ENCODE data around the gene PLXNA4.

The PLXNA4 gene

DNA sequence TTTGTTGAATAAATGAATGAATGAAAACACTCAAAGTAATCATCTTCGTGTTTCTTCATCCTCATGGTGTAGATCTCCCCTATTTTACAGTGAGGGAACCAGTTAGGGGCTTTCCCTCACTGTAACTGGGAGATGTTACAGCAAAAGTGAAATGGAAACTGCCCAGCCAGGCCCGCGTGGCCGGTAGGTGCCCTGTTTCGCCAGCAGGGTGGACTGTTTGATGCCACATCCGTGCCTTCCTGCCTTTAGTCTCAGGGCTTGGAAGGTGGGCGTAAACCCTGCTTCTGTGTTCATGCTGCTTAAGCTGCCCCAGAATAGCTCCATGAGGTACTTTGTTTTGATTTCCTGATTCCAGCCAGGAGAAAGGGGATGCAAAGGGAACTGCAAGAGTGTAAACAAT lies 268.8 kb downstream of the PLXNA4 start:
- DNase-seq = no peak

- DNase-seq = no peak
Observed at GRCh38 chr7:132300599-132301277, 275.5 kb downstream of the PLXNA4 start.

DNA sequence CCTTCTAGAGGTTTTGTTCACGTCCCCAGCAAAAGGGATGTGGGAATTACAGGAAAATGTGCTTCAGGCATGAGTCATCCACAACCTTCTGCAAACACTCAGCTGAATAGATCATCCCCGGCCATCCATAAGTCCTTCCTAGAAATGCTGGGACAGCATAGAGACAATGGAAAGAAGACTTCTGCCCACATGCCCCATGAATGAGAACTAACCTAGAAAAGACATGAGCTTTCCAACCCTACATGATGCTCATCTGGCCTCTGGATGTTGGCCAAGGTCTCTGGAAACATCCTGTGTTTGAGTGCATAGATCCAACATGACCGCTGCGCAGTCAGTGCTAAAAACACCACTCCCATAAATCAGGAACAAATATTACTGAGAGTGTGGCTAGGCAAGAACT lies 277.5 kb downstream of the PLXNA4 start:
- no peak for DNase-seq

DNA sequence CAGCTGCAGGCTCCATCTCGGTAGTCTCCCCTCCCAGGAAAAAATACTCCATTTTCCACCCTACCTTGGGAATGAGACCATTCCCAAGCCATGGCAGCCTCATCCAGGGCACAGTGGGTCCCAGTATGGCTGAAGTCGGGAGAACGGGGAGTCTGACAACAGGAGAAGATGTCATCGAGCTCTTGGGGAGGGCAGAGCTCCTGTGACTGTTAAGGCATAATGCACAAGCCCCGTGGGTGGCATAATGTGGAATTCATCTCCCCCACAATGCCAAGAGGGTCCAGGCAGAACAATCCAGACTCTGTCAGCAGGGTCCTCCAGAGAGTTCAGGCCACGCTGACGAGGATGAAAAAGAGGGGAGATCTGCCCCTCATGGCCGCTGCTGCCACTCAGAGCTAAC lies 279.4 kb downstream of the PLXNA4 start:
- no peak for DNase-seq

- no peak for DNase-seq
Observed at GRCh38 chr7:132295175-132295574, 281.1 kb downstream of the PLXNA4 start.

GRCh38 chr7:132292803-132293202 lies 283.5 kb downstream of the PLXNA4 start:
- no peak for DNase-seq

DNA sequence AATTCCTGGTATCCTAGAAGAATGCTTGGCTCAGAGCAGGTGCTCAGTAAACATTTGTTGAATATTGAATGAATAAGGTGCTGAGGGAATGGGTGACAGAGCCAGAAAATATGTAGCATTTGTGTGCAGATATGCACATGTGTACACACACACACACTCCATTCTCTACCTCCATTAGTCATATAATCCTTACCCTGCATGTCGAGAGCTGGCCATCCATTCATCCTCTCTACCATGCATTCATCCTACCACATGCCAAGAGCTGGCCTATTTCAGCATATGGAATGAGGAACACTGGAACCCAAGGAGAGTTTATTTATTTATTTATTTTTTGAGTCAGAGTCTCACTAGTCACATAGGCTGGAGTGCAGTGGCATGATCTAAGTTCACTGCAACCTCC lies 284.8 kb downstream of the PLXNA4 start:
- DNase-seq = no peak

DNA sequence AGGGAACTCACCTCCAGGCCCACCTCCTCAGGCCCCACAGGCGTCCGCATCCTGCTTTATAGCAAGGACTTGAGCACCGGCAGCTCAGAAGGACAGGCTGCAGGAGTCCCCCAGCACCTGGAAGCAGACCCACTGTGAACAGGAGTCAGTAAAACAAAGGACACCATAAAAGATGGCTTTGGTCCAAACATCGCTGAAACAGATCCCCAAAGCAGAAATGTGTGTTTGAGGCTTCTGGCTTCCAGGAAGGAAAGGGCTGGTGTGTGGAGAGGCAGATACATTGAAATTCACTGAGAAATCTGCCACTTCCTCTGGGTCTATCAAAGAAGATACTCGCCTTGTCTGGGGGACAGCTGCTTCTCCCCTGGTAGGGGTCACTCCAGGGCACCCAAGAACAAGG lies 286.2 kb downstream of the PLXNA4 start:
- no peak for DNase-seq

GRCh38 chr7:132286836-132287235 lies 289.4 kb downstream of the PLXNA4 start:
- no peak for DNase-seq

GRCh38 chr7:132280335-132280734 lies 295.9 kb downstream of the PLXNA4 start:
- DNase-seq = no peak

DNA sequence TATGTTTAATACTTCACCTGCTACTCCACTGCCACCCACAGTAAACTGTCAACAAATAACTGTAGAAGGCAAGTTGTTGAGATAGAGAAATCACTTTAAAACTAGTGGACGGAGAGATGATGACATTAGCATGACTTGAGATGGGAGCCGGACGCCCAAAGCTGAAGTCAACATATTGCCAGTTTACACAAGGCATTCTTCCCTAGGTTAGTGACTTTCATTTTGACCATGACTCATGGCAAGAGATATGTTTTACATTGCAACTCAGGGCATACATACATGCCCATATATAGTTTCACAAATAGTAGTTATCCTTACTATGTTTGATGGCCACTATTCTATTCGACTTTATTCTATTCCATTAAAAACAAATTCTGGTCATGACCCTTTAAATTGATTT lies 296.6 kb downstream of the PLXNA4 start:
- DNase-seq = no peak

- DNase-seq = no peak
Observed at GRCh38 chr7:132276976-132277725, 299.1 kb downstream of the PLXNA4 start.

DNA sequence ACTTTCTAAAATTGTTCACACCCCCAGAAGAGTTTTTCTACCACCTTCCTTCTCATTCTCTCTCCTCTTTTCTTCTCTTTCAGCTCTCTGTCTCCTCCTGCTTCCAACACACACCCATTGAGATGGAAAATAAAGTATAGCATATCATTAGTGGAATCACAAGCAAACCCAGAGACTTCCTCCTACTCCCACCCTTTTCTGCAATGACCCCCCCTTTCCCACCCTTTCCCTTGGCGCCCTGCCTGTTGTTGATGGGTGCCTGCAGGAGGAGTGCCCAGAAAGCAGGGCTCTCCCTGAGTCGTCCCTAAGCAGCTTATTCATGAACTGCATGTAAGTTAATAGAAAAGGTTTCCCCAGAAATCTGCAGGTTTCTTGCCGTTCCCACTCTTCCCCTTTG lies 300.0 kb downstream of the PLXNA4 start:
- no peak for DNase-seq

GRCh38 chr7:132275416-132276233 lies 300.6 kb downstream of the PLXNA4 start:
- DNase-seq = no peak

DNA sequence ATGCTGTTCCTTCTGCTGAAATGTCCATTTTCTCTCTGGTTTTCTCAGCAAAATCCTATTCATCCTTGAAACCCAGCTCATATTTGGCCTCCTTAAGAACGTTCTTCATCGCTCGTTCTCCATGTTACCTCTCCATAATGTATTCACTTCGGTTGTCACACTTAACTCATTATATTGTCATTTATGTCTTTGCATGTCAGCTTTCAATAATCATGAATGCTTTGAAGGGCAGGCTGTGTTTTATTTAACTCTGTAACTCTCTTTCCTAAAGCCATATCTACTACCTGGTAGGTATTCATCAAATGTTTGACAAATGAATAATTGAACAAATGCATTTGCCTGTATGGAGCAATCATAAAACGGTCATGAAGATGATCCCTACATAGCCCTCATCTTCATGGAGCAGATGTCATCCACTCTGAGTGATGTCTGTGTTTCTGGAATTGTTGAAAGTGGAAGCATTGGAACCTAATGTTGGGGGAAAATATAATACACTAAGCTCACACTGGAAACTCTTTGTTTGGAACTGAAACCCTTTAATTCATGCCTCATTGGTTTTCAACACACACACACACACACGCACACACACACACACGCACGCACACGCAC lies 303.4 kb downstream of the PLXNA4 start:
- DNase-seq = no peak

DNA sequence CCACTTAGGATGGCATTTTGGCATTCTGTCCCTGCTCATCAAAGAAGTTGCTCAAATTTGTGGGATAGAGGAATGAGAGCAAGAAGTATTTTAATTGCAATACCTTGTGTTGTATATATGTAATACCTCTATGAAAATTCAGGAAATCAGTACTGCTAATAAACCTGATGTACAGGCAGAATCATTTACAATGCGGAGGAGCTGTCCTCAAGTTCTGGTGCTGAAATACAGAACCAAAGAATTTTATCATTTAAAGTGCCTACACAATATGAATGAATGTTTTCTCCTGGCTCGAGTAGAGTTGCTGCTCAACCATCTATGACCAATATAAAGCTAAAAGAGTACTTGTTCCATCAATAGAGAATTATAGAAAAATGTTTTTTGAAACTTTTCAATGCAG lies 305.8 kb downstream of the PLXNA4 start:
- no peak for DNase-seq

DNA sequence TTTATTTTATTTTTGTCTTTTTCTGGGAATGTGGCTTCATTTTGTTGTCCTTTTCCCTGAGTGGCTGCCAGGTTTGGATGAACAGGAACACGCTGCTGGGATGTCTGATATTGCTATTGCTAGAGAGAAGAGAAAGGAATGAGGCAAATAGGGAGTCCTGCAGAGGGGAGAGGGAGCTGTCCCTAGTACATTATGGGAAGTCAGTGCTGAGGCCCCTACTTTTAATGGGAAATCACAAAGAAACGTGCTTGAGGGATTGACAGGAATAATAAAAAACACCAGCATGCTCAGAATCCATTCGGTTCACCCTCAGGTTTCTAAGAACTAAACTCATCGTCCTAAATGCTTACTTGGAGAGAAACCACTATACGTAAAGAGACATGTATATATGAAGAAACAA lies 306.6 kb downstream of the PLXNA4 start:
- no peak for DNase-seq

GRCh38 chr7:132263151-132263550 lies 313.1 kb downstream of the PLXNA4 start:
- DNase-seq = no peak

GRCh38 chr7:132262160-132262470 lies 314.2 kb downstream of the PLXNA4 start:
- no peak for DNase-seq

- DNase-seq = no peak
Observed at GRCh38 chr7:132261327-132262159, 314.7 kb downstream of the PLXNA4 start.

DNA sequence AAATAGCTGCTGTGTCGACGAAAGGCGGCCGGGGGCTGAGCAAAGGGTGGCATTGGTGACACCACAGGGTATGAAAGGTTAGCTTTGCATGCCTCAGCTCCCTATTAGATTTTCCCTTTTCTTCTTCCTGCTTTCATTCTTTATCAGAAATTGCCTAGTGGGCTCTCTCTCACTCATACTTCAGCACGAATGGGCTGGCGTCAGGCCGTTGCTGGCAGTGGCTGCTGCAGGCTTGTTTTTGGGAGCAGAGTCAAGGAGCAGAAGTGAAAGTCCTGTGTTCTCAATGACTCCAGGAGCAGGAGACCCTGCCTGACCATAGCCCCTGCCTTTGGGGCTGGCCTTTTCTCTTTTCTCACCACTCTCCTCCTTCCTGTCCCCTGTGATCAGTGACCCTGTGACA lies 318.0 kb downstream of the PLXNA4 start:
- DNase-seq = no peak

DNA sequence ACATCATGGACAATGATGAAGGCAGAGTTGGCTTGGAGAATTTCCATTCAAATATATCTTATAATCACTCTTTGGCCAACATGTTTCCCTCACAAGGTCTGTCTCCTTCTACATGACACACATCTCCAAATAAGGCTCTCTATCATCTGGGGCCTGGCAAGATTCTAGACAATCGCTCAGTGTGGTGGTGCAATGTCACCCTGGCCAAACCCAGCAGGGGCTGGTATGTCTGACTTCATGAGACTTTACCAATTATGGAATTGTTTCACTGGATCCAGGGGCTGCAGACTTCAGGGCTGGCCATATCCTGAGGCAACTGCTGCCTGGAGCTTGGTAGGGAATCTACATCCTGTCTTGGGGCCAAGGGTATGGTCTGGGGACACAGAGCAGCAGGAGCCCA lies 319.0 kb downstream of the PLXNA4 start:
- DNase-seq = no peak

DNA sequence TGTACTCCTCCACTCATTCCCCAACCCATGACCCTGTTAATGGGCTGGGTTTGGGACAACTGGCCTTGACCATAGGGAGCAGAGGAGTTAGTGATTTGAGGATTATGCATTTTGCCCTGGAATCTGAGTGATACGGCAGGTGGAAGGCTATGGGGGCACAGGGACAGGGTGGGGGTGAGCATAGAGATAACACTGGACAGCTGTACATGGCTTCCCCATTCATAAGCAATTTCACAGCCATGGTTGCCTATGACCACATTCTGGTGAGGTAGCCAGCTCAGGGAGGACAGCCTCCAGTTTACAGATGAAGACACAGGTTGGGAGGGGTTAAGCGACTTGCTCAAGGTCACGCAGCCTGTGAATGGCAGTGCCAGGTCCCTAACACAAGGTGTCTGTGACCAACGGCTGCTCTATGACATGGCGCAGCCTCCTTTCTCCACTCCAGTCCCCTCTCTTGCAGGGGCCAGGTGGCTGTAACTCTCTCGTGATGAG lies 319.5 kb downstream of the PLXNA4 start:
- DNase-seq = no peak

Data from NCI-H1930 (cell line).